ENCODE results near the gene IFNGR2.
"Not testable (repeated sequence)": the region's sequence is repeated elsewhere in the genome, so short reads cannot be mapped to it uniquely, and the experiment has no call there.

IFNGR2 gene

GRCh38 chr21:33402001-33402979 lies 923 bp upstream of the IFNGR2 start:
- DNase-seq (ENCODE audit: low read depth): no peak

GRCh38 chr21:33403786-33404585 lies 773 bp downstream of the IFNGR2 start:
- peak; percentile 16 for DNase-seq (ENCODE audit: low read depth)

GRCh38 chr21:33406493-33406892 lies 3.3 kb downstream of the IFNGR2 start:
- DNase-seq (ENCODE audit: low read depth): no peak

GRCh38 chr21:33411949-33412430 lies 8.8 kb downstream of the IFNGR2 start:
- DNase-seq (ENCODE audit: low read depth): no peak

- not testable (repeated sequence) for DNase-seq (ENCODE audit: low read depth)
These were observed 9.2 kb downstream of the IFNGR2 start for GRCh38 chr21:33412439-33412831.

GRCh38 chr21:33412832-33413519 lies 9.8 kb downstream of the IFNGR2 start:
- no peak for DNase-seq (ENCODE audit: low read depth)

GRCh38 chr21:33414068-33414467 lies 10.9 kb downstream of the IFNGR2 start:
- no peak for DNase-seq (ENCODE audit: low read depth)

- no peak for DNase-seq (ENCODE audit: low read depth)
These were observed 11.7 kb downstream of the IFNGR2 start for GRCh38 chr21:33414926-33415325.

- no peak for DNase-seq (ENCODE audit: low read depth)
These were observed 15.5 kb downstream of the IFNGR2 start for GRCh38 chr21:33418691-33419090.

- no peak for DNase-seq (ENCODE audit: low read depth)
These were observed 16.4 kb downstream of the IFNGR2 start for GRCh38 chr21:33419538-33420123.

GRCh38 chr21:33421713-33422393 lies 18.6 kb downstream of the IFNGR2 start:
- no peak for DNase-seq (ENCODE audit: low read depth)

GRCh38 chr21:33424214-33424613 lies 21.0 kb downstream of the IFNGR2 start:
- no peak for DNase-seq (ENCODE audit: low read depth)

- DNase-seq (ENCODE audit: low read depth): no peak
These were observed 22.6 kb downstream of the IFNGR2 start for GRCh38 chr21:33425825-33426224.

- DNase-seq (ENCODE audit: low read depth): no peak
These were observed 23.8 kb downstream of the IFNGR2 start for GRCh38 chr21:33427051-33427450.

- no peak for DNase-seq (ENCODE audit: low read depth)
These were observed 25.5 kb downstream of the IFNGR2 start for GRCh38 chr21:33428669-33429068.

GRCh38 chr21:33430858-33431257 lies 27.6 kb downstream of the IFNGR2 start:
- no peak for DNase-seq (ENCODE audit: low read depth)

GRCh38 chr21:33432496-33432895 lies 29.3 kb downstream of the IFNGR2 start:
- DNase-seq (ENCODE audit: low read depth): no peak

GRCh38 chr21:33433001-33433400 lies 29.8 kb downstream of the IFNGR2 start:
- no peak for DNase-seq (ENCODE audit: low read depth)

GRCh38 chr21:33433425-33434114 lies 30.4 kb downstream of the IFNGR2 start:
- no peak for DNase-seq (ENCODE audit: low read depth)

GRCh38 chr21:33434770-33435360 lies 31.7 kb downstream of the IFNGR2 start:
- no peak for DNase-seq (ENCODE audit: low read depth)
